ENCODE measurements around the gene HECW1.

HECW1 gene

DNA sequence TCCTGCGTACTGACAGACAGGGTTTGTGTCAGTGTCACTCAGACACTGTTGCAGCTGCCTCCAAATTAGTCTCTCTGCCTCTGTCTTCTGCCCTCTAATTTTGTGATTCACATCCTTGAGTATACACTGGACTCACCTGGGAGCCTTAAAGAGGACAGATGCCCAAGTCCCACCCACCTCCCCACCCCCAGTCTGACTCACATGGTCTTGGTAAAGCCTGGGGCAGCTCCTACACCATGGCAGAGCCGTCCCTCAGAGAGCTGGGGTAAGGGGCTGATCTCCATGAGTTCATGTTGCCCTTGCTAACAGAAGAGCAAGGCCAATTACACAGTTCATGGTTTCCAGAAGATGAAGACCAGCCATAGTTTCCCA, 272.8 kb downstream of the HECW1 start:
- no peak for DNase-seq

DNA sequence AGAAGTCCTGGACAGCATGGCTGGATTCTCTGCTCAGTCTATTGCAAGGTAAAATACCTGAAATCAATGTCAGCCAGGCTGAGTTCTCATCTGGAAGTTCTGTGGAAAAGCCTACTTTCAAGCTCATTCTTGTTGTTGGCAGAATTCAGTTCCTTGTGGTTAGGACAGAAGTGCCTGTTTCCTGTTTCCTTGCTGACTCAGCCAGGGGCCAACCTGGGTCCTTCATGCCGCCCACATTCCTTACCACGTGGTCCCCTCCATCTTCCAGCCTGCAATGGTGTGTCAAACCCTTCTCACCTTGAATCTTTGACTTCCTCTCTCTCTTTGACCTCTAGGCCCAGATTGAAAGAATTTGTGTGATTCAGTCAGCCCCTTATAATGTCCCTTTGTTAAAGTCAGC, 273.4 kb downstream of the HECW1 start:
- no peak for DNase-seq

DNA sequence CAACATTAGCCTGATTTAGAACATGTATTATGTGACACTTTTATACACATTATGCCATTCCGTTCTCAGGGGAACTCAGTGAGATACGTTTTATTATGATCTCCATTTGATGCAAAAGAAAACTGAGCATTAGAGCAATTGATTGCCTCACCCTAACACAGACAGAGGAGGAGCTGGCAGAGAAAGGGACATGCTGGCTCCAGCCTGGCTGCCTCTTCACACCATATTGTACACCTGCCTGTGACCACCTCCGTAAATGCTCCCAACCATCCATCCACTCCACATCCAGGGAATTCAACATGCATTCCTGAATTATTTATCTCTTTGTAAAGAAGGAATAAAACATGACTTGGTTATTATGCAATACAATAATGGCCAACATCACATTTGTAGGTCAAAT, 275.5 kb downstream of the HECW1 start:
- no peak for DNase-seq

DNA sequence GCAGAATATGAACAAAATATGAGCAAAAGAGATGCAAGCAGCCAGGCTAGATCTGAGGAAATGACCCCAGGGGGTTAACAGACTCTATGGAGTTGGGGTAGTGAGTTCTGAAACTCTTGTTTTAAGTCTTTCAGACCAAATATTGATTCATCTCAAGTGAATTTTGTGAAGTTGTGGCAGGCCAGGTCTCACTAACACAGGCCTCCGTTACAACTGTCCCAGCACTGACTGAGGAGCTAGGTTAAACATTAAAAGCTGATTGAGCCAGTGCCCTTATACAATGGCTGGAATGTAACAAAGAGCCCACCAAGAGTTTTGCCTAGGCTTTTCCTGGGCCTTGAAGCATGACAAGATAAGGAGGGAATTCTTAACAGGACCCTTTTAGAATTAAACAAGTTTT, 278.1 kb downstream of the HECW1 start:
- no peak for DNase-seq

DNA sequence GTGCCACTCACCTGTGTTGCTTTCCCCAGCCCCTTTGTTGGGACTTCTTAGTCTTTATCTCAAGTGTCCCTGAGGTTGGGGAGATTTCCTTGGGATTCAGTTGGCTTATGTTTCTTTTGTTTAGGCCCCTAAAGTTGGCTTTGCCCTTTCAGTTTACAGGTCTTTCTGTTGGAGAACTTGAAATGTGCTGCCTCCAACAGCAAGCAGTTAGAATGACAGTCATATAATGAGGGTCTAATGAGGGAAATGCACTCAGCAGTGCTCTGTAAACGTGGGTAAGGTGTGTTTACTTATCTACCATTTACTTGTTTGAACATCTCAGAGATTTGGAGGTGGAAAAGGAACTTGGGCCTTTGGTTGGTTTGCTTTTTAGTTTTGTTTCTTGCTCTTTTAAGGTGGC, 279.1 kb downstream of the HECW1 start:
- no peak for DNase-seq

DNA sequence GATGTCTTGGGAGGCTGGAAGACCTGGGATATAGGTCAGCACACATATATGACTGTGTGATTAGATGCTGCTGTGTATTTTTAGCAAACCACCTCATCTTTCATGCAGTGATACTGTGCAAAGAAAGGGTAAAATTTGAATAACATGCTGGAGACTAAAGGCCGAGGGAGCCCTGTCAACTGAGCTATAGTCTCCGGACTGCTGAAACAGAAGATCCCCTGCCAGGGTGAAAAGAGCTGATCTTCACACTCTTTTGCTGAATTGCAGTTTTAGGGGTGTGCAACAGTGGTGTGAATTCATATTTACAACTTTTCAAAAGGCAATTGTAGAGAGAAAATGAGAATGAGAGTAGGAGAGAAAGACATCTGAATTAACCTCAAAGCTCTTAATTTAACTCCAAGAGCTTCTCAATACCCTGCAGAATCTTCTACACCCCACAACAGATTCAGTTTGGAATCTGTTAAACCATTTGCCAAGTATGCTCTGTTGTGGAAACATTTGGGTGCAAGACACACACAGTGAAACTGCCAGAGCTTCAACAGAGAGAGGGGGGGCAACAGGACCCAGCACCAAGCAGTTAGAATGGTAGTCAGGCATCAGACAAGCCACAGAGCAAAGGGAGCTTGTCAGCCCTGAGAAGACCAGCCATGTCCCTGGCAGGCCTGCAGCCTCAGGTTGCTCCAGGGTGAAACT, 280.3 kb downstream of the HECW1 start:
- no peak for DNase-seq

DNA sequence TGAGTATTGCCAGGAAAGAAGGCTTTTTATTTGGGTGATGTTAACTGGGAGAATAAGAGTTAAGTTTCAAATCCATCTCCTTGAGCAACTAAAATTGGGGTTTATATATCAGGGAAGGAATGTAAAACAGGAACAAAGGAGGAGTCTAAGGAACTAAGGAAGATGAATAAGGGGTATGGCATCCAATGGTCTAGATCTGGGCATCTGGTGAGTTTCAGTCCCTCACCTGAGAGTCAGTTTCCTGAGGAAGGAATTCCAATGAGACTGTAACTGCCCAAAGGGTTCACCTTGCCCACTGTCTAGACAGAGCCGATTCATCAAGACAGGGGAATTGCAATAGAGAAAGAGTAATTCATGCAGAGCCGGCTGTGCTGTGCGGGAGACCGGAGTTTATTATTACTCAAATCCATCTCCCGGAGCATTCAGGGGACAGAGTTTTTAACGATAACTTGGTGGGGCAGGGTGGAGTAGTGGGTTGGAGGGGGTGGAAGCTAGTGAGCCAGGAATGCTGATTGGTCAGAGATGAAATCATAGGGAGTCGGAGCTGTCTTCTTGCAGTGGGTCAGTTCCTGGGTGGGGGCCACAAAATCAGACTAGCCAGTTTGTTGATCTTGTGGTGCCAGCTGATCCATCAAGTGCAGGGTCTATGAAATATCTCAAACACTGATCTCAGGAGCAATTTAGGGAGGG, 282.1 kb downstream of the HECW1 start:
- no peak for DNase-seq

DNA sequence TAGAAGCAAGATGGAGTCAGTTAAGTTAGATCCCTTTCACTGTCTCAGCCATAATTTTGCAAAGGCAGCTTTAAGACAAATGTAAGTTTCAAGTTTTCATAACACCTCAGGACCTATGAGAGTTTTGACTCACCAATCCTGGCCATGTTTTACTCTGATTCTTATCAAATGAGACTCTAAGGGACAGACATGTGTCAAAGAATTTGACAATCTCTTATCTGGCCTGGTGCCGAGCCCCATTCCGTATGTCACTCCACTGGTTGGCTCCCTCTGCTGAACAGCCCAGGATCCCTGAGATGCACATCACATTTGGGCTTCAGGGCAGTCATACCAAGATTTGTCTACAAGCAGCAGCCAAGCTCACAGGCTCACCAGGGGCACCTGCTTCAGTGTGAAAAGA, 282.9 kb downstream of the HECW1 start:
- no peak for DNase-seq

DNA sequence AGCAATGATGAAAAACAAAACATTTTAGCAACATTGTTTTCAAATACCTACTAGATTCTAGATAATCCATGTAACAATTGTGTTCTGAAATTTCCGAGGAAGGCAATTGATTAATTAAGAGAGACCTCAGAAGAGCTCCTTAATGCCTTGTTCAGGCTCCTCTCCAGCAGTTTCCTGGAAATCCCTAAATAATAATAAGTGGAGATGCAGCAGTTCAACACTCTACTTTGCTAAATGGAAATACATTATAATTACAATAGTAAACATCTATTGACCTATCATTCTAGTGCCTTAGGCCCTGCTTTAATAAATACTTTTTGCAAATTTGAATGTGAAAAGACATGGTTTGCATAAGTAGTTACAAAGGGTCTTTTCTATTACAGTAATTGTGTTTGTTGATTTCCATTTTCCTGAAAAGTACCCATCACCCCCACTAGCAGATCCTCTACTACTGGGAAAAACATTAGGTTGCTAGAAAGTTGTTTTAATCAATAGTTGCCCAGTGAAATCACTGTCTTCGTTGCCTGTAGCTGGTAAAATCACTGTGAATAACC, 283.8 kb downstream of the HECW1 start:
- DNase-seq = no peak

DNA sequence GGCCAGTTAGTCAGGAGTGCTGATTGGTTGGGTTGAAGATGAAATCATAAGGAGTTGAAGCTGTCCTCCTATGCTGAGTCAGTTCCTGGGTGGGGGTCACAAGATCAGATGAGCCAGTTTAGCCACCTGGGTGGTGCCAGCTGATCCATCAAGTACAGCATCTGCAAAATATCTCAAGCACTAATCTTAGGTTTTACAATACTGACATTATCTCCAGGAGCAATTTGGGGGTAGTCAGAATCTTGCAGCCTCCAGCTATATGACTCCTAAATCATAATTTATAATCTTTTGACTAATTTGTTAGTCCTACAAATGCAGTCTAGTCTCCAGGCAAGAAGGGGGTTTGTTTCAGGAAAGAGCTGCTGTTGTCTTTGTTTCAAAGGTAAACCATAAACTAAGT, 286.4 kb downstream of the HECW1 start:
- DNase-seq = no peak

DNA sequence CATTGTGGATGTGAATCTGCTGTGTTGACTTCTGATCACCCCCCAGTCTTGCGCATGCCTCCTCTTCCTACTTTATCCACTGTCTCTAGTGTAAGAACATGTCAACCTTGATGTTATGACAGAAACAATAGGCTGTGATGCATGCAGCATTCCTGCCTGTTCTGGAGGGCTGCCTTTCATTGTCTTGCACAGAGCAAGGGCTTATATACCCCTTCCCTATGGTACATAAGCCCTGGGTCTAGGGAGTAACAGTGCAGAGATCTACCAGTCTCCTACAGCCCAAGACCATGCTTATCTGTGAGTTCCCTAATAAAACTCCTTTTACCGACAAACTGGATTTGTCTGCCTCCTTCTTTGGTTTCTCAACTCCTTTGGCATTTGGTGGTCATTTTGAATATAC, 293.5 kb downstream of the HECW1 start:
- DNase-seq = no peak

DNA sequence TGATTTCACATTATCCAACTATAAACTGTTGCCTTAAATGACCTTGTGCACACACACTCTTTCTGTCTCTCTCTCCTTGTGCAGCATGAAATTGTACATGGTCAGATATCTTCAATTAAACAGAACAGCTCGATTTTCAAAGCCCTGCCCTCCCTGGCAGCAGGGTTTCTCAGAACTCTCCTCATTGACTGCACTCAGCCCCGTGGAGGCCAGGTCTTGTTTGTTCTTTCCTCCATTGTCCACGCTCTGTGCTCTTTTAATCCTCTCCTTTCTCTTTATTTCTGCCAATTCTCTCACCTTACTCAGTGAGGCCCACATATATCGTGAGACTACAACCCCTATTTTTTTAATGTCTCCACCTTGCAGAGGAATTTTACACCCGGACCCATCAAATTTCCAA, 294.5 kb downstream of the HECW1 start:
- no peak for DNase-seq

DNA sequence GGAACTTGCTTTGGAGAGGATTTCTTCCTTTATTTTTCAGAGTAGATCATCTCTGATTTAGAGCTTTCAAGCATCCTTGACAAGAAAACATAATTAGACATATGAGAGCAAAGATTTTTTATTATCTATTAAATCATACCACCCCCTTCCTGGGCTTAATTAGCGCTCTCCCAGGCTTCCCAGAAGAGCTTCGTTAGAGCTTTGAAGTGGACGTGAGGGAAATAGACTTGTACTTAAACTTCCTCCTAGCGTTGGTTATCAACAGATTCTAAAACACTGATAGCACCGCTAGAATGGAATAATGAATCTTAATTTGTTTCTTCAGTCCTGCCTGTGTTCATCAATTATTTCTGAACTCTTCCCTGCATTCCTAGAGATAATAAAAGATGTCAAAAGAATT, 296.5 kb downstream of the HECW1 start:
- DNase-seq = no peak

DNA sequence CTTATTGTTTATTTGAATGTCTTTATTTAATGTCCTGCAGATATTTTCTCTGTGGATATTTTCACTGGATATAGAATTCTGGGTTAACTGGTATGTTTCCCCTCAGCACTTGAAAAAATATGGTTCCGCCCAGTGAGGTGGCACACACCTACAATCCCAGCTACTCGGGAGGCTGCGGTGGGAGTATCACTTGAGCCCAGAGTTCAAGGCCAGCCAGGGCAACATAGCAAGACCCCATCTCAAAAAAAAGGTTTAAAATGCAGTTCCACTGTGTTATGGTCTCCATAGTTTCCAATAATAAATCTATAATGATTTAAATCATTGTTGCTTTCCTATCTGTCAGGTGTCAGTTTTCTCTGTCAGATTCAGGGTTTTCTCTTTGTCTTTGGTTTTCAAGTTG, 305.0 kb downstream of the HECW1 start:
- DNase-seq = no peak

DNA sequence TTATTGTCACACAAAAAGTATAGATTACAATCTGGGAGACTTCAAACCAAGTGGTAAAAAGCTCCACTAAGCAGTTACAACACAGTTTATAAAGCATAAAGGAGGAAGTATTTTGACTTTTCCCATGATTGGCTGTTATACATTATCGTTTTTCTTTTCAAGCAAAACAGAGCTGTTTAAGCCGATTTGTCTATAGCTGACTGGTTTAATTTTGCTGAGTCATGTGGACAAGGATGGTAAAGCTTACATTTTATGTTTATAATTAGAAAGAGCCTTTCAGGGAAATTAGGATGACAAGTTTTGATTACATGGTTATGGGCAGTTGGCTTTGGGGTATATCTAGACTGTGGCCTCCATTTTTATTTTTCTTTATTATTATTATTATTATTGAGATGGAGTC, 318.0 kb downstream of the HECW1 start:
- DNase-seq = no peak

DNA sequence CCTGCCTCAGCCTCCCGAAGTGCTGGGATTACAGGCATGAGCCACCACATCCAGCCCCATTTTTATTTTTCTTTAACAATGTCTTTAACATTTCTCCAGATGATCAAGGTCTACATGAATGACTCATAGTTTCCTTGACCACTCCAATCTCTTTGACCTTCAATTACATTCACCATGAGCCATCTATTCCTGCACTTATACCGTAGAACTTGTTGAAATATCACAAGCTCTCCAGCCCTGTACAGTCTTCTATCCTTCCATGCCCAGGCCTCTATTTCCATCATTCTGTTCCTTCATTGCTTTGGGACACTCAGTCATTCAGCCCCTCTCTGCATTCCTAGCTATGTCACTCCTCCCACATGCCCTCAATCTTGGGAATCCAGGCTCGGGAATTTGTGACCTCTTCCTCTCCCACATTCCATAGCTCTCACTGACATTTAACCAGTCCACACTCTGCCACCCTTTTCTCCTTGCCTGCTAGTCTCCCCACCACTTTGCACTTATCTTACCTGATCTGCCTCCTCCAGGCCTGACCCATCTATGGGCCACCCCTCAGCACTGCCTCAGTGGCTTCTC, 318.7 kb downstream of the HECW1 start:
- no peak for DNase-seq

DNA sequence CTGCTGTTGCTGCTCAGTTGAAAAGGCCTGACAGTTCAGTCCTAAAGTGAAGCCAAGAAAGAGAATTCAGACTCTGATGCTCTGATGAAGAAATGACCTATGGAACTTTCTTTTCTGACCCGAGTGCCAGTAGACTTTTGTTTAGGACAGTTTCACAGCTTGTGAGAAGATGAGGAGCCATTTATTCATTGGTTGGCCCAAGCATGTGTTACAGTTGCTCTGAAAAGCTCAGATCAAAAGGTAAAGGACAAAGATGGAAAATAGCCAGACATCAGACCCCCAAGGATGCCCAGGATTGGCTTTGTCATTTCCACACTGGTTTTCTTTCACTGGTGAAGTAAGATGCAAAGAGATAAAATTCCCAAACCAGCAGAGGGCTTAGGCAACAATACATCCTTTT, 321.2 kb downstream of the HECW1 start:
- no peak for DNase-seq

DNA sequence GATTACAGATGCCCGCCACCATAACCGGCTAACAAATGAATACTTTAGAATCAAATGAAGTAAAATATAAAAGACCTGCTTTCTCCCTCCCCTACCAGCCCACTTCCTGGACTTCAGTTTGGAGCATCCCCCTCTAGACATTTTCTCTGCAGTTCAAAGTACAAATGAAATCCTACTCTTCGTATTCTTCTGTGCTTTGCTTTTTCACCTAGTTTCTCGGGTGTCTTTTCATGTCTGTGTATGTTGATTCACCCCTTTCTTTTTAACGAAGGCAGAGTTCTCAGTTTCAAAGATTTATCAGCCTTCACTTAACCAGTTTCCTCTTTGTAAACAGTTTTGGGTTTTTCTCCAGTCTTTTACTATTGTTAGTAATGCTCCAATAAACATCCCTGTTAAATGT, 324.6 kb downstream of the HECW1 start:
- no peak for DNase-seq

DNA sequence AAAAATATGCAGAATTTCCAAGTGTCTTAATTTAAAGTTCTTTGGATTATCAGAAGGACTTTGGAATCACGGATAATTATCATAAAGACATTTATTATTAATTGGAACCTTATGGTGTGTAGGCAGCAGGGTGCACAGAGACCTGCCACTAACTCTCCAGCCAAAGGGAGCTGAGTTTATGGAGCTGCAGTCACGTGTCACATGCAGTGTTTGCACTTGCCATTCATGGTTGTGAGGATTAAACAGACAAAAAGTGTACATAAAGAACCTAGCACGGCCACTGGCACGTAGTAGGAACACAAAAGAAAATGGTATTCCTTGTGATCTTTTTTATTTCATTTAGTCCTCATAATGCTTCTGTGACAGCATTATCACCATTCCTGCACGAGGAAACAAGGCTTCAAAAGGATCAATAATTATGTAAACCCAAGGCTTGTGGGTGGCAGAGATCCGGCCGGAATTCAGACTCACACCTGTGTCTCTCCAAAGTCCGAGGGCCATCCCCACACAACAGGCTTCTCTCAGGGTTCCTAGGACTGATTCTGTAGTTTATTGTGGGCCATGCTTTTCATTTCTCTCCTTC, 326.5 kb downstream of the HECW1 start:
- no peak for DNase-seq

DNA sequence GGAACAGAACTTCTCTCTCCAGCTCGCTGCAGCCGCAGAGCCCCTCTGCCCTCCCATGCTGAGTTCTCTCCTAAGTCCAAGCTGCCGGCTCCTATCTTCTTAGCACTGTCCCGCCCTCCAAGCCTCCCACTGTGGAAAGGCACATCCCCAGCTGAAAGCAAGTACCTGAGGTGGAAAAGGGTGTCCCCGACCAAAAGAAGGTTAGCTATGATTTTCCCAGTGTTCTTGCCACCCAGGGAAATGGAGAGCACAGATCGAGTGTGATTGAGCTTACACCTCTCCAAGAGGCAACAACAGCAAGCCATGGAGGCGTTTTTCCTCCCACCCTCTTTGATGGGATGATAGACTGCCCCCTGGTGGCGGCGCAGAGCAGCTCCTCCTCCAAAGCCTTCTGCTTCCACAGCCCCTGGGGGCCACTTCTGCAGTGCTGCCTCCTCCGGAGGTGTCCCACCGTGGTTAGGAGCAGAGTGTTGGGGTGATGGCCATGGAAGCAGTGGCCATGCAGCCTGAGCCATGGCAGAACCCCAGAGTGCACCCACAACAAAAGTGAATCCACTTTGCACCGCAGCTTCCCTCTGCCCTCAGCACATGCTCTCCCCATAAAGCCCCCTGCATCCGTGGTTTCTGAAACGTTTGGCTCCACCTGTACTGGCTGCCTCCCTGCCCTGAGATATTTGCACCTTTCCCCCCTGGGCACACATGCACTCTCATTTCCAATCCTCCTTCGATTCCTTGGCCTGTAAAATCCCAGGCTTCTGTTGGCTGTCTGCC, 327.4 kb downstream of the HECW1 start:
- peak; percentile 23 for DNase-seq

DNA sequence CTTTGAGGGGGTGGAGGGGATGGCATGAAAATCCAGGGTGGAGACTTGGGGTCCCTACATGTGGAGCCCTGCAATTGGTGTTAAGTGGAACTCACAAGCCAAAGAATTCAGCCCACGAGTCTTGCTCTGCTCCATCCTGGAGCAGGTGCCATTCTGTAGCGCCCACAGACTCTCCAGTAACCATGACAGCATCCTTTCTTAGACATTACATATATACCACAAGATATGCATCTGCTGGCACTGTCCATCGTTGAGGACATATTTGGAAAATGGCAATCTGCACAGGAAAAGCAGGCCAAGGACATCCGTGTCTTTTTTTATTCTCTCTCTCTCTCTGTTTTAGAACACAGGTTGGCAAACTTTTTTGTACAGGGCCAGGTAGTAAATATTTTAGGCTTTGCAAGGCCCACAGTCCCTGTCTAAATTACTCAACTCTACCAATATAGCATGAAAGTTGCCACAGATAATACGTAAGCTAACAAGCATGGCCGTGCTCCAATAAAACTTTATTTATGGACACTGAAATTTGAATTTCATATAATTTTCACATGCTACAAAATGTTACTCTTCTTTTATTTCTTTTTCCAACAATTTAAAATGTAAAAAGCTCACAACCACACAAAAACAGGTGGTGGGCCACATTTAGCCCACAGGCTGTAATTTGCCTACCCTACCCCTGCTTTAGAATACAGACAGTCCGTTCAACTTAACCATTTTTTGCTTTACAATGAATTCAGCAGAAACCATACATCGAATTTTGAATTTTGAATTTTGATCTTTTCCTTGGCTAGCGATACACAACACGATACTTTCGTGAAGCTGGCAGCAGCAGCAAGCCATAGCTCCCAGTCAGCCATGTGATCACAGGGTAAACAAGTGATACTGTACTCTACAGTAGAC, 329.0 kb downstream of the HECW1 start:
- DNase-seq = no peak

DNA sequence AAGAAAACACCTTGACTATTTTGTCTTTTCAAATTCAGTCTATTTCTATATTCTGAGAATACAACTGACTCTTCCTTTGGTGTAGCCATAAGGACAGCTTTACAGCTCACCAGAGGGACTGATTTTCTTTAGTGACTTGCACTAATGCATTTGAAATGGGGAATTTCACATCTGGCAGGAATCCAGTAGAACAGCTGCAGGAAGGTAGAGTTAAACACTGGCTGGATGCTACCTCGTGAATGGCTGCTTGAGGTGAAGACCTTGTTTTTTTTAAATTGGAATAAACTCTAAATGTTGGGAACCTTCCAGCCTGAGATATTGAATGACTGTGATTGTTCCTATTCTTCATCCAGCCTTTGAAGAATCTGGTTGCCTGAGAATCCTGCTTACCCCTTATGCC, 330.9 kb downstream of the HECW1 start:
- no peak for DNase-seq
